Calu3 (cell line): ENCODE results near the gene MPDZ. TPM values are rescaled to one million over a fixed set of nuclear protein-coding genes. Genes with fewer than 3 reads are reported as not detected.

Experiments used
- BruUV-seq: library from RNA; stranded (reverse); fragments of 400-500 nt; replicated peaks from 2 replicates; lab custom pipeline; 2021; lab: Mats Ljungman, UMichigan
- CTCF ChIA-PET: fragments of 300-600 bp; sonication (Branson Sonifier 250); formaldehyde crosslinking; loops from one replicate; lab custom pipeline; 2022; ENCODE audit warnings: antibody characterized with exemption; lab: Charles Lee
- DNase-seq: peaks from one replicate; pipeline ENCODE4 v3.0.0; 2022
- H3K27ac Mint-ChIP-seq: one replicate; pipeline ENCODE4 v1.8.0; 2022; ENCODE audit warnings: mixed read lengths; ENCODE audit not compliant: unreplicated experiment
- H3K27me3 Mint-ChIP-seq: one replicate; pipeline ENCODE4 v1.8.0; 2022; ENCODE audit warnings: mixed read lengths; ENCODE audit not compliant: unreplicated experiment
- H3K36me3 Mint-ChIP-seq: one replicate; pipeline ENCODE4 v1.8.0; 2022; ENCODE audit warnings: mild to moderate bottlenecking, moderate library complexity, mixed read lengths; ENCODE audit not compliant: insufficient read depth, unreplicated experiment
- H3K4me1 Mint-ChIP-seq: one replicate; pipeline ENCODE4 v1.8.0; 2022; ENCODE audit warnings: mild to moderate bottlenecking, low read depth, mixed read lengths; ENCODE audit not compliant: unreplicated experiment
- H3K4me3 Mint-ChIP-seq: one replicate; pipeline ENCODE4 v1.8.0; 2022; ENCODE audit warnings: mild to moderate bottlenecking, low read depth, moderate library complexity, mixed read lengths; ENCODE audit not compliant: unreplicated experiment
- H3K9me3 Mint-ChIP-seq: one replicate; pipeline ENCODE4 v1.8.0; 2022; ENCODE audit warnings: low read depth, mixed read lengths; ENCODE audit not compliant: unreplicated experiment
- CTCF ChIP-seq: fragments of 200-600 bp; IDR thresholded peaks from one replicate; pipeline ENCODE4 v1.8.0; 2022; ENCODE audit warnings: antibody characterized with exemption; ENCODE audit not compliant: unreplicated experiment
- intact Hi-C: fragments of 100-400 bp; cut with micrococcal nuclease; formaldehyde crosslinking; loops from one replicate; pipeline ENCODE4 v1.10.0; 2022; ENCODE audit not compliant: unreplicated experiment
- total RNA-seq: library from RNA; stranded (reverse); gene quantifications from 2 replicates; pipeline ENCODE4 v1.2.3, GENCODE V29; 2022

The MPDZ gene
- total RNA-seq, 1 experiment from 2014 or later: not detected

GRCh38 chr9:13069498-13069897, 210.0 kb downstream of the MPDZ start:
- Mint-ChIP-seq H3K4me3 (no peak overlapping the region), H3K27ac (no peak overlapping the region), H3K9me3 (no peaks in the 10 kb centered on the region), H3K36me3 (no peaks in the 10 kb centered on the region), H3K4me1 (no peaks in the 10 kb centered on the region), H3K27me3 (no peaks in the 10 kb centered on the region)
- BruUV-seq: no TSS peak
- CTCF ChIA-PET: no interaction called here
- intact Hi-C loops: no loop called here
- no peak for DNase-seq
- TF ChIP-seq CTCF: no peak

DNA sequence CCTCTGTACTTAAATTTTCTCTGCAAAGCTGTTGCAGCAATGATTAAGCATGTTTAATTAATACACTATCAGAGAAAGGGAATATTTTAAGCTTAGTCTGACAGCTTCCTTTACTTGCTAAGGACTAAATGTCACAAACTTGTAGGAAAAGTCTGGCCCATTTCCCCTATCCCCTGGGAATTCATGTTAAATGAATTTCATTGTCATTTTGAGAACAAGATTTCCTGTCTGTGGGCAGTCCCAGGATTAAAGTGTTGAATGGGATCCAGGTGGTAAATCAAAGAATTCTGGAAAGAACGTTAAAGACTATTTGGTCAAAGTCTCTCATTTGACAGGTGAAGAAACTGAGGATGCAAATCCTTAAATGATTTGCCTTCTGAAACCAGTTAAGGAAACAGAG, 214.8 kb downstream of the MPDZ start:
- CTCF ChIA-PET: no interaction called here
- BruUV-seq: no TSS peak
- Mint-ChIP-seq H3K4me3 (no peak overlapping the region), H3K36me3 (no peaks in the 10 kb centered on the region), H3K9me3 (no peaks in the 10 kb centered on the region), H3K4me1 (no peaks in the 10 kb centered on the region), H3K27ac (no peak overlapping the region), H3K27me3 (peaks cover 10% of the 10 kb centered on the region)
- TF ChIP-seq CTCF: no peak
- no peak for DNase-seq
- intact Hi-C loops: no loop called here

- Mint-ChIP-seq H3K4me1 (no peaks in the 10 kb centered on the region), H3K36me3 (no peaks in the 10 kb centered on the region), H3K9me3 (no peaks in the 10 kb centered on the region), H3K4me3 (no peak overlapping the region), H3K27ac (no peak overlapping the region), H3K27me3 (peaks cover 11% of the 10 kb centered on the region)
- BruUV-seq: no TSS peak
- no peak for DNase-seq
- CTCF ChIA-PET: no interaction called here
- intact Hi-C loops: no loop called here
- TF ChIP-seq CTCF: no peak
Observed at GRCh38 chr9:13063880-13064459, 215.5 kb downstream of the MPDZ start.

GRCh38 chr9:13061390-13061789, 218.1 kb downstream of the MPDZ start:
- intact Hi-C loops: no loop called here
- no peak for DNase-seq
- H3K36me3 Mint-ChIP-seq: no peaks in the 10 kb centered on the region
- CTCF ChIA-PET: no interaction called here
- no peaks in the 10 kb centered on the region for H3K4me1 Mint-ChIP-seq
- BruUV-seq: no TSS peak
- H3K9me3 Mint-ChIP-seq: no peaks in the 10 kb centered on the region
- H3K27ac Mint-ChIP-seq: no peak overlapping the region
- no peak overlapping the region for H3K4me3 Mint-ChIP-seq
- no peak for TF ChIP-seq CTCF
- peaks cover 11% of the 10 kb centered on the region for H3K27me3 Mint-ChIP-seq
